Stimulated activated CD4-positive, alpha-beta T cell treated with anti-CD3 and anti-CD28 coated beads, TNF-alpha, amount 100 ng/mL, for 24 hours (primary cell): ENCODE results near the gene ZMYM4.
"Not testable (repeated sequence)": the region's sequence is repeated elsewhere in the genome, so short reads cannot be mapped to it uniquely, and the experiment has no call there.

Experiments used
- DNase-seq, 3 experiments: peaks; one replicate each; pipeline ENCODE4 v3.0.0-alpha.2; 2020; ENCODE audit warnings: low read depth in 3 of 3

The ZMYM4 gene

DNA sequence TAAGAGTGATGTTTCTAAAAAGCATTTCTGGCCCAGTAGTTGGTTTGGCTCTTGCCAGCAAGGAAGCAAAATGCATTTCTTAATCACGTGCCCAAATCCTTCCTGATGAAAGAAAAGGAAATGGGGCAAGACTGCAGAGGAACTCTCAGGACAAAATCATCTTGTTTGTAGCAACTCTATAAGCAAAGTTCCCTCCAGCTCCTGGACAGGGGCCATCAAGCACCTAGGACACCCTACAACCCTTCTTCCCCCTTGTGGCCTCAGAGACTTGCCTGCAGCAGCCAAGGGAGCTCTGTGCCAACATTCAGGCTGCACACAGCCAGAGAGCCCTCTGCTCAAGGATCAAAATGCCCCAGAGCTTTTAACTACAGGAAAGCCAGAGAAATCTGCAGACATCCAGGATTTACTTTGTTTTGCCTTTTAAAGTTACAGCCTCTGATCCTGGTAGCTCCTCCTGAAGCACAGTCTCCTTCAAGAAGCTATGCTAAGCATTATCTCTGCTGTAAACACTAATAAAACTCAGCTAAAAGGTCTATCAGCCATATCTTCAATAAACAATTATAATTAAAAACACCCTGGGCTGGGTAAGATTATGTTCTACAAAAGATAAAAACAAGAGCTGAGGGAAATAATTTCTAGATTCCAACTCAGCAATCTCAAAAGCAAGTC is 183.7 kb downstream of the ZMYM4 start:
- no peak for DNase-seq

DNA sequence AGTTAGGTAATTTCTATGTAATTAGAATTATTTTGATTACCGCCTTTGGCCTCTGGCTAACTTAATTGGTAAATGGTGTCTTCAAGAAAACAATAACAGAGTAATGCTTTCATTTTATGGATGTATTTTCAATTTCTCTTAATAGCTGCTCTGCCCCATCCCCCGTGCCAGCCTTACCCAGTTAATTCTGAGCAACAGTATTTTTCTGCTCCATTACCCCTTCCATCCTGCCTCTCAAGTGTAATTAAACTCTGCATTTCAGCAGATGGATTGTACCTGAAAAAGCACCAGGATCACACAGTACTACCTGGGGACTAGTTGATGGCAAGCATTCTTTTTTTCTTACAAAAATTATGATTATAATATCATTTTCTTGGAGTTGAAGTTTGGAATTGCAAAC is 184.5 kb downstream of the ZMYM4 start:
- no peak for DNase-seq

DNA sequence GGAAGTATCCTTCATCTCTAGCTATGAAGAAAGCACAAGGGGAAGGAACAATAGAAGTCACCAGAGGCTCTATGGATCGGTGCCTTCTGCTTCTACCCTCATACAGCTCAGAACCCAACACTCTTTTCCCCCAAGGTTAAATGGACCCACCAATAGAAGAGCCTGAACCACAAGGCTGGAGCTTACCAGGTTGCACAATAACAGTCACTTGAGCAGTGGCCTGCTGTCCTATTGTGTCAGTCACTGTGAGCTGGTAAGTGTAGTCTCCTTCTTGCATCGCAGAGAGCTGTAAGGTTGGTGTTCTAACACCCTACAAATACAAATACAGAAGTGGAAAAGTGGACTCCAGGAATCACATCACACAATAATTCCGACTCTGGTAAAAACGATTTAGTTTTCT is 185.7 kb downstream of the ZMYM4 start:
- DNase-seq = no peak

DNA sequence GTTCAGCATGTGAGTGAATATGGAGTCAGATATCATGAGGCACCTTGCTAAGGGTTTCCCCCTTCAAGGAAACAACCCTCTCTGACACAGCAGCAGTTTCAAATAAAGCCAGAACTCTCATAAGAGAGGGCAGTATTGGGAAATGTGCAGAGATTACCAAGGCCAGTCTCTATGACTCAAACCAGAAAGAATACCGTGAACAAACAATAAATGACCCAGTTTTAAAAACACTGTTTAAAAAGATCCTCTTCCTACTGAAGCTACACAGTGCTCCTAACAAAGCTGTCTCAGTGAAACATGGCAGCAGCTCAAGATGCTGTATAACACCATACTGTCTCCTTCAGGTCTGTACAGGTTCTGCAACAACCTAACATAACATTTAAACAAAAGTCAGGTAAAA is 186.1 kb downstream of the ZMYM4 start:
- no peak for DNase-seq

DNA sequence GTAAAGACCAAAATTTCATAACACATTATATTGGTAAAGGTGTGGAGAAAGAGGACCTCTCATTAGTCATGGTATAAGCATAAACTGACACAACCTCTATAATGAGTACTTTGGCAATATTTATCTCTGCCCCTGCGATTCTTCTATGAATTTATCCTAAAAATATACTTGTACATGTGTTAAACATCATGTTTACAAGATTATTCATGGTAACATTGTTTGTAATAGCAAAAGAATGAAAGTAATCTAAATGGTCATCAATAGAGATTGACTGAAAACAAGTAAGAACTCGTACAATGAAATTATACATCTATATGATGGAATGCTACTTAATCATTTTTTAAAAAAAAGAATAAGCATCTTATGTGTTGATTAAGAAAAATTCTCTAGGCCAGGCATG is 192.3 kb downstream of the ZMYM4 start:
- DNase-seq = no peak

DNA sequence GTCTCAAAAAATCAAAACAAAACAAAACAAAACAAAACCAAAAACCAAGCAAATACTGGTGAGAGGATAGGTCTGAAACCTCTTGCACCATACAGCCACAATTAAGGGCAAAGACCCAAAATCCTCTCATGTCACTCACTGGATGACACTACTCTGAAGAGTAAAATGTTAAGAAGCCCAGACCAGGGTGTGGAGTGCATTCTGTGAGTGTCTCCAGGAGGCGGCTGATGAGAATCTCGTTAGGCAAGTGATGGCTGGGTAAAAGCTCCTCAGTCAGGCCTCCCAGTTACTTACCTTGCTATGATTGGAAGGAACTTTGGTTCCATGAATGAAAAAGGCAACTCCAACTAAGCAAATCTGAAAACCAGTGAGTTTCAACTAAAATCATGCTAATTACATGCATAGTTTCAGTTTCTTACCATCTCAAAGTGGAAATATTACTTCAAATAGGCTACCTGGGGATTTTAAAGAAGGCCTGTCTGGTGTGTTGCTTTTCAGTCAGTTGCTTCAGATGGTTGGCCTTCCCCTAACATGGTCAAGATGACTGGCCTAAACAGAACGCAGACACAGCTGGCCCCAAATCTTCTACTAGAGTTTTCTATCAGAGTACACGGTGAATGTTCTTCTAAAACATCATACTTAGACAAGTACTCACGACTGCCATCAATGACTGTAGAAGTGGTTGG is 193.6 kb downstream of the ZMYM4 start:
- DNase-seq = no peak

DNA sequence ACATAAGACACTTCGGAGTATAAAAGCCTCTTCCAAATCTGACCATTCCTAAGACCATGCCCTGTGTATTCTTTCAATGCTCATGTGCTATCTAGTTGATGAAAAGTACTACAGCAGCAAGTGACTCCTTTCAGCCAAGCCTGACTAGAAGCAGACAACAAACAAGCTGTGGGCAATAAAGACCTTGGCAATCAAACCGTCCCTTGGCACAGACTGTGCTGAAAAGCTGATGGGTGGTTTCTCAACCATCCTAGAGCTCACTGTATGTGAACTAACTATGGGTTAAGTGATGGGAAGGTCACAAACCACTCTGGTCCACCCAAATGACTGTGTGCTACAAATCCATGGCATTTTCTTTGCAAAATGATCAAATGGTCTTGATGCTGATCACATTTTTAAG is 194.7 kb downstream of the ZMYM4 start:
- no peak for DNase-seq

DNA sequence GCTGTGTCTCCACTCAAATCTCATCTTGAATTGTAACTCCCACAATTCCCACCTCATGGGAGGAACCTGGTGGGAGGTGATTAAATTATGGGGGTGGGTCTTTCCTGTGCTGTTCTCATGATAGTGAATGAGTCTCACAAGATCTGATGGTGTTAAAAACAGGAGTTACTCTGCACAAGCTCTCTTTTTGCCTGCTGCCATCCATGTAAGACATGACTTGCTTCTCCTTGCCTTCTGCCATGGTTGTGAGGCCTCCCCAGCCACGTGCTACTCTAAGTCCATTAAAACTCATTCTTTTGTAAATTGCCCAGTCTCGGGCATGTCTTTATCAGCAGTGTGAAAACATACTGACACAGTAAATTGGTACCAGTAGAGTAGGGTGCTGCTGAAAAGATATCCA is 195.2 kb downstream of the ZMYM4 start:
- not testable (repeated sequence) for DNase-seq

DNA sequence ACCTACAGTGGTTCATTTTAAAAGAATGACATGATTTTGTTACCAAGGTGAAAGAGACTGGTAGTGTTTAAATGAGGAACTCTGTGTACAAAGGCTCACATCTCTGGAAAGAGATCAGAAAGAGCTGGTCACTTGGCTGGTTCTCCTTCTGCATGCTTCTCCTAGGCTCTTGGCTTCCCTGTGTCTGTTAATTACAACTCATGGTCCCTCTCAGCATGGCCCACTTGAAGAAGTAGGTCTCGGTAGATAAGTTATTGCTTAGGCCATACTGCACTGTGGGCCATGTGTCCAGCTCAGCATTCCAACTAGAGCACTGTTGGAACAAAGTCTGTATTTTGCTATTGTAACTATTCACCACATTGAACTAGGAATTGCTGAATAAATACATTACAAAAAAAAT is 197.6 kb downstream of the ZMYM4 start:
- DNase-seq = no peak

DNA sequence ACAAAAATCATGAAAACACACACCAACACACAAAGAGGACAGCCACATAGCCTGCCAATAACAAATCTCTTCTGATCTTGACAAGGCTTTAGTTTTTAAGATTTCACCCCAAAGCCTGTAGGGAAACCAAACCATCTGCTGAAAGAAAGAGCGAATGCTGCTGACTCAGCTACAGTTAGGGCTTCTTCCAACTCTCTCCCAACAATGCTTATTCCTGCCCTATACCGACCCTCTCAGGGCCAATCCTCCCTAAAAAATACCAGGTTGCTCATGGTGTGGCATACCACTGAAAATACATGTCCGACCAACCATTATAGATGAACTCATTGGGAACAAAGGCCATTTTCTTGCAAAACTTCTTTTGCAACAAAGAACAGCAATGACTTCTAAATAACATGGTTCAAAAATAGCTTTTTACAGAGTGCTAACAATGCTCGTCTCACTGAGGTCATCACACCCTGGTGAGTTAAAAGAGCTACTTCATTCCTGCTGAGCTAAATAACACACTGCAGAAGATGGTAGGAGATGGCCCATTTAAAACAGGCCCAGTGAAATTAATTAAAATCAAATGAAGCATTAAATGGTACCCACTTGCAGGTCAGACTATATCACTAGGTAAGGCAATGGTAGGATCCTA is 202.6 kb downstream of the ZMYM4 start:
- no peak for DNase-seq
